K562 (cell line): ENCODE results near the gene EXOC4. TPM values are rescaled to one million over a fixed set of nuclear protein-coding genes. Genes with fewer than 3 reads are reported as not detected.
A peak's percentile ranks its signal among the peaks of the same experiment; 100 is the strongest.

Experiments
- FOXA1 ChIP-seq: fragments of 450-650 bp; IDR thresholded peaks from 2 replicates; pipeline ENCODE4 v1.6.1; 2016; ENCODE audit warnings: mild to moderate bottlenecking, borderline replicate concordance
- GABPB1 ChIP-seq: sonication (generic); formaldehyde crosslinking; IDR thresholded peaks from 2 replicates; pipeline ENCODE4 v1.8.0; 2022; ENCODE audit warnings: mild to moderate bottlenecking, missing genetic modification reagents
- HLTF ChIP-seq: fragments of 450-650 bp; IDR thresholded peaks from 2 replicates; pipeline ENCODE4 v1.6.1; 2016
- HNRNPK ChIP-seq: fragments of 200-400 bp; formaldehyde crosslinking; IDR thresholded peaks from one replicate; pipeline ENCODE4 v1.6.1; 2018; ENCODE audit warnings: mild to moderate bottlenecking, low read depth, low read length; ENCODE audit not compliant: poor library complexity, severe bottlenecking
- HOXB6 ChIP-seq: fragments of 250-450 bp; sonication (Bioruptor Pico); IDR thresholded peaks from 2 replicates; pipeline ENCODE4 v1.5.1; 2022; ENCODE audit warnings: mild to moderate bottlenecking, borderline replicate concordance
- IFI16 ChIP-seq: fragments of 250-450 bp; sonication (Bioruptor Pico); IDR thresholded peaks from 2 replicates; pipeline ENCODE4 v2.1.2; 2022; ENCODE audit warnings: mild to moderate bottlenecking, inconsistent platforms
- MBD2 ChIP-seq: sonication (generic); IDR thresholded peaks from 2 replicates; pipeline ENCODE4 v1.6.1; 2016; ENCODE audit warnings: low read depth, borderline replicate concordance
- NR3C1 ChIP-seq: sonication (generic); formaldehyde crosslinking; IDR thresholded peaks from 2 replicates; pipeline ENCODE4 v1.8.1; 2022; ENCODE audit warnings: missing genetic modification reagents
- RBM39 ChIP-seq: fragments of 200-400 bp; formaldehyde crosslinking; optimal IDR thresholded peaks from 2 replicates; pipeline ENCODE3; 2018; ENCODE audit warnings: low read depth, low read length
- SMARCC2 ChIP-seq: fragments of 450-650 bp; IDR thresholded peaks from 2 replicates; pipeline ENCODE4 v1.6.1; 2017; ENCODE audit warnings: antibody characterized with exemption, moderate library complexity, mild to moderate bottlenecking, low read depth
- SREBF1 ChIP-seq: fragments of 150-350 bp; IDR thresholded peaks from 2 replicates; pipeline ENCODE4 v1.6.1; 2014; ENCODE audit warnings: antibody characterized with exemption, low read depth, low read length, borderline replicate concordance
- SRSF3 ChIP-seq: fragments of 200-400 bp; formaldehyde crosslinking; IDR thresholded peaks from 2 replicates; pipeline ENCODE4 v1.6.1; 2016; ENCODE audit warnings: mild to moderate bottlenecking, low read length, moderate library complexity; ENCODE audit not compliant: insufficient read depth
- TCF7 ChIP-seq: sonication (generic); IDR thresholded peaks from 2 replicates; pipeline ENCODE4 v1.6.1; 2016; ENCODE audit warnings: antibody characterized with exemption, borderline replicate concordance
- ZNF778 ChIP-seq: fragments of 450-650 bp; formaldehyde crosslinking; IDR thresholded peaks from 2 replicates; pipeline ENCODE4 v1.4.0; 2020; ENCODE audit warnings: mild to moderate bottlenecking, moderate library complexity
- polyA plus RNA-seq, 8 experiments: library from polyadenylated mRNA; depleted of rRNA in 4 of 8; stranded (reverse) in 5 of 8; unstranded in 3 of 8; fragments of >200 nt; fragmentation: Nextera tagmentation in 2 of 8; fragmentation: Illumina TruSeq in 1 of 8; extraction: Ambion mirVana in 2 of 8; extraction: Trizol in 1 of 8; gene quantifications; 2 replicates each; pipeline versions ENCODE4 v1.2.1 to v1.2.3, GENCODE V29; 2011 to 2014; ENCODE audit warnings: inconsistent platforms in 1 of 8, missing spikeins in 1 of 8
- total RNA-seq, 7 experiments: library from RNA; depleted of rRNA in 6 of 7; stranded (reverse); fragments of >200 nt in 6 of 7; fragmentation: Illumina TruSeq in 2 of 7; extraction: Trizol in 2 of 7; gene quantifications; 2 replicates each; pipeline versions ENCODE4 v1.2.1 to v1.2.3, GENCODE V29; 2011 to 2021; ENCODE audit warnings: low replicate concordance in 1 of 7
- TF ChIP-seq, protein P1 (sequence below): sonication (generic); formaldehyde crosslinking; IDR thresholded peaks from 2 replicates; pipeline ENCODE4 v1.8.0; 2023; ENCODE audit warnings: mild to moderate bottlenecking, missing genetic modification reagents
- TF ChIP-seq, protein P2 (sequence below): fragments of 250-450 bp; sonication (Bioruptor Pico); IDR thresholded peaks from 2 replicates; pipeline ENCODE4 v1.8.0; 2021; ENCODE audit warnings: mild to moderate bottlenecking, moderate library complexity
- TF ChIP-seq, protein P3 (sequence below): fragments of 450-650 bp; formaldehyde crosslinking; IDR thresholded peaks from 2 replicates; pipeline ENCODE4 v1.4.0; 2020; ENCODE audit warnings: mild to moderate bottlenecking, moderate library complexity
- TF ChIP-seq, protein P4 (sequence below): fragments of 250-450 bp; sonication (Bioruptor Pico); IDR thresholded peaks from 2 replicates; pipeline ENCODE4 v1.4.0; 2020; ENCODE audit warnings: borderline replicate concordance
- TF ChIP-seq, protein P5 (sequence below): fragments of 250-450 bp; sonication (Bioruptor Pico); IDR thresholded peaks from 2 replicates; pipeline ENCODE4 v1.5.1; 2021; ENCODE audit warnings: mild to moderate bottlenecking

The EXOC4 gene
- total and polyA plus RNA-seq, 9 of the 15 experiments (the other 6 are each of a cell fraction or from before 2014, with no cell fraction given) = 18.5 to 73.1 (median 46.6) TPM

DNA sequence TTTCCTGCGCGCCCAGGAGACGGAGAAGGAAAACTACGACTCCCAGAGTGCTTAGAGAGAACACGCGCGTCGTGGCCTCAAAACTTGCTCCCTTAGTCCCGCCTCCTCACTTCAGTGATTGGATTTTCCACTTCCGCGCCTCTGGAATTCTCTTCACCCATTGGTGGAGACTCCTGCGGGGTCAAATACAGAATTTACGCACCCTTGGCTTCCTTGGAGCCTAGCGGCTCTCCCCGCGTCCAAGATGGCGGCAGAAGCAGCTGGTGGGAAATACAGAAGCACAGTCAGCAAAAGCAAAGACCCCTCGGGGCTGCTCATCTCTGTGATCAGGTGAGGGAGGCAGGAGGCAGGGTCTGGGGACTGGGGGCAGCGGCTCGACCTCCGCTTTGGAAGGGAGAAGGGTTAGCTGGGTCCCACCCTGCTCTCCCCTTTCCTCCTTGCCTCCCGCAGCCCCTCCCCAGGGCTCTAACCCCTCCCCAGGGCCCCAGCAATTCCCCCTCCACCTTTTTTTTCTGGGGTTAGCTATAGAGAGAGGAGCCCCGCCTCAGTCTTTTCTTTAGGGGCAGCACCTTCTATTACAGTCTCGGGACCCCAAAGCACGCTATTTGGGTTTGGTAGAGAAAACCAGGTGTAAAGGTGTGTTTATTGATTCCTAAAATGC, at the start of gene EXOC4 (continued):
- TF ChIP-seq, protein P1, sequence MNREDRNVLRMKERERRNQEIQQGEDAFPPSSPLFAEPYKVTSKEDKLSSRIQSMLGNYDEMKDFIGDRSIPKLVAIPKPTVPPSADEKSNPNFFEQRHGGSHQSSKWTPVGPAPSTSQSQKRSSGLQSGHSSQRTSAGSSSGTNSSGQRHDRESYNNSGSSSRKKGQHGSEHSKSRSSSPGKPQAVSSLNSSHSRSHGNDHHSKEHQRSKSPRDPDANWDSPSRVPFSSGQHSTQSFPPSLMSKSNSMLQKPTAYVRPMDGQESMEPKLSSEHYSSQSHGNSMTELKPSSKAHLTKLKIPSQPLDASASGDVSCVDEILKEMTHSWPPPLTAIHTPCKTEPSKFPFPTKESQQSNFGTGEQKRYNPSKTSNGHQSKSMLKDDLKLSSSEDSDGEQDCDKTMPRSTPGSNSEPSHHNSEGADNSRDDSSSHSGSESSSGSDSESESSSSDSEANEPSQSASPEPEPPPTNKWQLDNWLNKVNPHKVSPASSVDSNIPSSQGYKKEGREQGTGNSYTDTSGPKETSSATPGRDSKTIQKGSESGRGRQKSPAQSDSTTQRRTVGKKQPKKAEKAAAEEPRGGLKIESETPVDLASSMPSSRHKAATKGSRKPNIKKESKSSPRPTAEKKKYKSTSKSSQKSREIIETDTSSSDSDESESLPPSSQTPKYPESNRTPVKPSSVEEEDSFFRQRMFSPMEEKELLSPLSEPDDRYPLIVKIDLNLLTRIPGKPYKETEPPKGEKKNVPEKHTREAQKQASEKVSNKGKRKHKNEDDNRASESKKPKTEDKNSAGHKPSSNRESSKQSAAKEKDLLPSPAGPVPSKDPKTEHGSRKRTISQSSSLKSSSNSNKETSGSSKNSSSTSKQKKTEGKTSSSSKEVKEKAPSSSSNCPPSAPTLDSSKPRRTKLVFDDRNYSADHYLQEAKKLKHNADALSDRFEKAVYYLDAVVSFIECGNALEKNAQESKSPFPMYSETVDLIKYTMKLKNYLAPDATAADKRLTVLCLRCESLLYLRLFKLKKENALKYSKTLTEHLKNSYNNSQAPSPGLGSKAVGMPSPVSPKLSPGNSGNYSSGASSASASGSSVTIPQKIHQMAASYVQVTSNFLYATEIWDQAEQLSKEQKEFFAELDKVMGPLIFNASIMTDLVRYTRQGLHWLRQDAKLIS = no peak
- TF ChIP-seq GABPB1 (CRISPR knock-in tag) (peak; percentile 76), HOXB6 (CRISPR knock-in tag) (no peak), ZNF778 (CRISPR knock-in tag) (no peak), HNRNPK (no peak), HLTF (peak; percentile 62; the same call in 1 of the 2 replicates), FOXA1 (no peak), MBD2 (peak; percentile 99), SRSF3 (no peak), TCF7 (no peak), SREBF1 (no peak), SMARCC2 (no peak), RBM39 (no peak), IFI16 (CRISPR knock-in tag) (no peak), NR3C1 (no peak)
- TF ChIP-seq, protein P2, sequence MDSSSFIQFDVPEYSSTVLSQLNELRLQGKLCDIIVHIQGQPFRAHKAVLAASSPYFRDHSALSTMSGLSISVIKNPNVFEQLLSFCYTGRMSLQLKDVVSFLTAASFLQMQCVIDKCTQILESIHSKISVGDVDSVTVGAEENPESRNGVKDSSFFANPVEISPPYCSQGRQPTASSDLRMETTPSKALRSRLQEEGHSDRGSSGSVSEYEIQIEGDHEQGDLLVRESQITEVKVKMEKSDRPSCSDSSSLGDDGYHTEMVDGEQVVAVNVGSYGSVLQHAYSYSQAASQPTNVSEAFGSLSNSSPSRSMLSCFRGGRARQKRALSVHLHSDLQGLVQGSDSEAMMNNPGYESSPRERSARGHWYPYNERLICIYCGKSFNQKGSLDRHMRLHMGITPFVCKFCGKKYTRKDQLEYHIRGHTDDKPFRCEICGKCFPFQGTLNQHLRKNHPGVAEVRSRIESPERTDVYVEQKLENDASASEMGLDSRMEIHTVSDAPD (CRISPR knock-in tag) = no peak
- TF ChIP-seq, protein P3, sequence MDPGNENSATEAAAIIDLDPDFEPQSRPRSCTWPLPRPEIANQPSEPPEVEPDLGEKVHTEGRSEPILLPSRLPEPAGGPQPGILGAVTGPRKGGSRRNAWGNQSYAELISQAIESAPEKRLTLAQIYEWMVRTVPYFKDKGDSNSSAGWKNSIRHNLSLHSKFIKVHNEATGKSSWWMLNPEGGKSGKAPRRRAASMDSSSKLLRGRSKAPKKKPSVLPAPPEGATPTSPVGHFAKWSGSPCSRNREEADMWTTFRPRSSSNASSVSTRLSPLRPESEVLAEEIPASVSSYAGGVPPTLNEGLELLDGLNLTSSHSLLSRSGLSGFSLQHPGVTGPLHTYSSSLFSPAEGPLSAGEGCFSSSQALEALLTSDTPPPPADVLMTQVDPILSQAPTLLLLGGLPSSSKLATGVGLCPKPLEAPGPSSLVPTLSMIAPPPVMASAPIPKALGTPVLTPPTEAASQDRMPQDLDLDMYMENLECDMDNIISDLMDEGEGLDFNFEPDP (CRISPR knock-in tag) = no peak
- TF ChIP-seq, protein P4, sequence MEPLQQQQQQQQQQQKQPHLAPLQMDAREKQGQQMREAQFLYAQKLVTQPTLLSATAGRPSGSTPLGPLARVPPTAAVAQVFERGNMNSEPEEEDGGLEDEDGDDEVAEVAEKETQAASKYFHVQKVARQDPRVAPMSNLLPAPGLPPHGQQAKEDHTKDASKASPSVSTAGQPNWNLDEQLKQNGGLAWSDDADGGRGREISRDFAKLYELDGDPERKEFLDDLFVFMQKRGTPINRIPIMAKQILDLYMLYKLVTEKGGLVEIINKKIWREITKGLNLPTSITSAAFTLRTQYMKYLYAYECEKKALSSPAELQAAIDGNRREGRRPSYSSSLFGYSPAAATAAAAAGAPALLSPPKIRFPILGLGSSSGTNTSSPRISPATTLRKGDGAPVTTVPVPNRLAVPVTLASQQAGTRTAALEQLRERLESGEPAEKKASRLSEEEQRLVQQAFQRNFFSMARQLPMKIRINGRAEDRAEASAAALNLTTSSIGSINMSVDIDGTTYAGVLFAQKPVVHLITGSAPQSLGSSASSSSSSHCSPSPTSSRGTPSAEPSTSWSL = no peak
- TF ChIP-seq, protein P5, sequence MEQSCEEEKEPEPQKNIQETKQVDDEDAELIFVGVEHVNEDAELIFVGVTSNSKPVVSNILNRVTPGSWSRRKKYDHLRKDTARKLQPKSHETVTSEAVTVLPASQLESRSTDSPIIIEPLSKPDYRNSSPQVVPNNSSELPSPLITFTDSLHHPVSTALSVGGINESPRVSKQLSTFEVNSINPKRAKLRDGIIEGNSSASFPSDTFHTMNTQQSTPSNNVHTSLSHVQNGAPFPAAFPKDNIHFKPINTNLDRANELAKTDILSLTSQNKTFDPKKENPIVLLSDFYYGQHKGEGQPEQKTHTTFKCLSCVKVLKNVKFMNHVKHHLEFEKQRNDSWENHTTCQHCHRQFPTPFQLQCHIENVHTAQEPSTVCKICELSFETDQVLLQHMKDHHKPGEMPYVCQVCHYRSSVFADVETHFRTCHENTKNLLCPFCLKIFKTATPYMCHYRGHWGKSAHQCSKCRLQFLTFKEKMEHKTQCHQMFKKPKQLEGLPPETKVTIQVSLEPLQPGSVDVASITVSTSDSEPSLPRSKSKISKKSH (CRISPR knock-in tag) = no peak
